IPS-11a (cell line): Measurements from ENCODE around the gene CLEC2A.
"Not testable (repeated sequence)": the region's sequence is repeated elsewhere in the genome, so short reads cannot be mapped to it uniquely, and the experiment has no call there.

Experiments
- H3K4me3 ChIP-seq: one replicate; pipeline ENCODE4 v1.5.1; 2013; ENCODE audit warnings: low read depth, low read length, control low read depth

CLEC2A gene

GRCh38 chr12:9883175-9883574, 49.0 kb downstream of the CLEC2A start:
- H3K4me3 ChIP-seq, result no peak overlapping the region

DNA sequence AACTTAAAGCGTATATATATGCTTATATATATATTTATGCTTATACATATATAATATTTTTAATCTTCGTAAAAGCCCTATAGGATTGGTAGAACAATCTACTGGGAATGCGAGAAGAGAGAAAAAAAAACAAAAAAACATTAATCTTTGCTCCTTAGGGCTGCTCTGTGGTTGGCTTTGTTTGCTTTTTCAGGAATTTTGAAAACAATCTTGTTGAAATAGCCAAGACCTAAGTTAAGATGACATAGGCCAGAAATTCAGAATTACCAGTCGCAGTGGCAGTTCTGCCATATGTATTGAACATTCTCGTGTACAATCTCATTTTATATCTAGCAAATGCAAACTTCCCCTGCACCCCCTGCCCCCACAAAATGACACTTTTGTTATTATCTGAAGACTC, 50.2 kb downstream of the CLEC2A start:
- no peak overlapping the region for H3K4me3 ChIP-seq

GRCh38 chr12:9881246-9881645, 50.9 kb downstream of the CLEC2A start, which contains the start of gene KLRF2:
Gene KLRF2, plus strand, starts transcription at chr12:9881489. Its CDS starts 107 bp downstream, at chr12:9881596.
- no peak within 1 kb of the TSS for H3K4me3 ChIP-seq

DNA sequence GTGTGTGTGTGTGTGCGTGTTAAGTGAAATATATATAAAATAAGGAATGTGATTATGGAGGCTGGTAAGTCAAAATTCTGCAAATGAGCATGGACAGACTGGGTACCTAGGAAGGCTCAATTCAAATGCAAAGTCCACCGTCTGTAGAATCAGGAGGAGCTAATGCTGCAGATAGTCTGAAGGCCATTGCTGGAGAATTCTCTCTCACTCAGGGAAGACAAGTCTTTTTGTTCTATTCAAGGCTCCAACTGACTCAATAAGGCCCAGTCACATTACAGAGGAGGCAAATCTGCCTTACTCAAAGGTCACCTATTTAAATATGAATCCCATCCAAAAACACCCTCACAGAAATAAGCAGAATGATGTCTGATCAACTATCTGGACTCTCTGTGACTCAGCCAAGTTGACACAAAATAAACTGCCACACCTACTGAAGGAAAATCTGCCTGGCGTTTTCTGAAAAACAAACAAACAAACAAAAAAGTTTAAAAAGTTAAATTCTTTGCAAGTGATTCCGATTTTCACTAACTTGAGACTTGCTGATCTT, 51.6 kb downstream of the CLEC2A start:
- H3K4me3 ChIP-seq, result no peak overlapping the region

DNA sequence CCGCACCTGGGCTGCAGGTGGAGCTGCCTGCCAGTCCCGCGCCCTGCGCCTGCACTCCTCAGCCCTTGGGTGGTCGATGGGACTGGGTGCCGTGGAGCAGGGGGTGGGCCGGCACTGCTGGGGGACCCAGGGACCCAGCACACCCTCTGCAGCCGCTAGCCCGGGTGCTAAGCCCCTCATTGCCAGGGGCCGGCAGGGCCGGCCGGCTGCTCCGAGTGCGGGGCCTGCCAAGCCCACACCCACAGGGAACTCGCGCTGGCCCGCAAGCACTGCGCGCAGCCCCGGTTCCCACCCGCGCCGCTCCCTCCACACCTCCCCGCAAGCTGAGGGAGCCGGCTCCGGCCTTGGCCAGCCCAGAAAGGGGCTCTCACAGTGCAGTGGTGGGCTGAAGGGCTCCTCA, 56.0 kb downstream of the CLEC2A start:
- not testable (repeated sequence) for H3K4me3 ChIP-seq

- no peak overlapping the region for H3K4me3 ChIP-seq
Observed at GRCh38 chr12:9872742-9873141, 59.4 kb downstream of the CLEC2A start.

DNA sequence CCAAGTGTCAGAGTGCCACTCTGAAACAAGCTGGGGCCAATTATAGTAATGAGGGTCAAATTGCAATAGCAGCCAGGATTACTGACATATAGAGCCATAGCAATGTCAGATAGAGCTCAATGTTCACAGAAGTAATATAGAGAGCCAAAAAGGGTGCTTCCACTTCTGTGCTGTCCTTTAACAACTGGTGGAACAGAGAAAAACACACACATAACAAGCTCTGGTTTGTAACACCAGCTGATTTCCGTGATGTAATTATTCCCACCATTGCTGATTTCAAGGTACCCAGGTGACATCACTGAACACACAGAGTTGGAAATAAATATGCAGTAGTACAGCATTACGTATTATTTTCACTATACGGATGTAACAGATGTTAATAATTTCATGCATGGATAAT, 60.0 kb downstream of the CLEC2A start:
- no peak overlapping the region for H3K4me3 ChIP-seq

GRCh38 chr12:9870286-9870866, 61.8 kb downstream of the CLEC2A start:
- H3K4me3 ChIP-seq, result no peak overlapping the region

DNA sequence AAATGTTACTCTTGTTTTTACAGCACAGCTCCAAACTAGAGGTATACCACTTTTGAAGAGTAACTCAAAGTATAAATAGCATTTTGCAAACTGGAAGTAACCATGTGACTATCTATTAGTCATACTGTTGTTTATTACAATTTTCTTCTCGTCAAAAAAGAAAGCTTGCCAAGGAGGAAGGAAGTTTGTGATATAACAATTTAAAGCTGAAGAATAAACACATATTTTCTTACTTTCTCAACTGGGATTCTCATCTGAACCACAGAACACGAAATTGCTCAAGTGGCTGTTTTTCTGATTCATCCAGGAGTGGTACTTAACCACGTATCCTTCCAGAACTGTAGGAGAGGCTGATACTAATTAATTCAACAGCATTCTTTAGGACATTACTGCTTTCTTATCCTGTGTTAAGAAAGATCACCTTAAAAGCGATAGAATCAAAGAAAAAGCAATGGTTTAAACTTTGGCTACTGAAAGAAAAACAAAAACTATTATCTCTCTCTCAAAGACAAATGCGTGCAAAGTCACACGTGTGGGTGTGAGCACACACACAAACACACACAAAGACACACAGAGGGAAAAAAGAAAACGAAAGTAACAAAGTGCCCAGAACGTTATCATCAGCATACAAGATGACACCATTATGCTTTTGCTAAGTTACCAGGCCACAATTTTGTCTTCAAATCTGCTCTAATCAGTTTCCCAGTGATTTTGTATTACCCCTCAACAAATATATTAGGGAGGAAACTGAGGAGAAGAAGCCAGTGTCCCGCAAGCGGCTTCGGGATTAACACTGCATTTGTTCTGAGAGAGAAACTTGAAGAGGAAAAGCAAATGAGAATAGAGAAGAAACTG, 62.6 kb downstream of the CLEC2A start, which contains the start of gene CLEC2B:
CLEC2B (minus strand) TSS at position 48 of the 855 bp plus-strand sequence.
- H3K4me3 ChIP-seq, result no peak within 1 kb of the TSS

DNA sequence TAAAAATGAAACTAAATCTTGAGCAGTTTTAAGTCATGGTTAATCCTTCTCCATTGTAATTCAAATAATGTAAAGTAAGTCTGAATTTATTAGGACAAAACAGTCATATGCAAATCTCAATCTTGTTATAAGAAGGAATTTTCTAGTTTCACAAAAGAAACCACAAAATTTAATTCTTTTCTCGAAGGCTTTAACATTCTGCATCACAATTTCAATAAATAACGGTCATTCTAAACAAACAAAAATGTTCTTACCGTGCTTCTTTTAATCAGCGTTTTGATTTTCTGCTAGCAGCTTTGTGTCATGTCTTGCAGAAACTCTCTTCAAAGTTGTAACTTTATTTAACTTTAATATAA, 63.2 kb downstream of the CLEC2A start:
- H3K4me3 ChIP-seq, result no peak overlapping the region

GRCh38 chr12:9868311-9868801, 63.8 kb downstream of the CLEC2A start:
- H3K4me3 ChIP-seq, result no peak overlapping the region

DNA sequence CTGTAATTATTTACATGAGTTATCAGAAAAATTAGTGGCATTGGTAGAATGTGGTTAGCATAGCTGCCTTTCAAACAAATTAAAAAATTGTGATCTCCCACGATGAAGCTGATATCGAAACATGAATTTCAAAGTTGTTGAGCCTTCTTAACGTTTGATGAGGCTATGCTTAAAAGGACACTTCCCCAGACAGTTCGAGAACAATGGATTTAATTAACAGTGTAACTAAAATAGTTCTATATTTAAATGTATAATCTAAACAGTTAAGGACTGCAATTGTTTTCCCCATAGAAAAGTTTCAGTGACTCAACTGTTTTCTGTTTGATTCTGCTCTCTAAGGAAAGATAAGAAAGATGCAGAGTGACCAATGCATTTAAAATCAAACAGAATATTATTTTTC, 64.6 kb downstream of the CLEC2A start:
- no peak overlapping the region for H3K4me3 ChIP-seq

DNA sequence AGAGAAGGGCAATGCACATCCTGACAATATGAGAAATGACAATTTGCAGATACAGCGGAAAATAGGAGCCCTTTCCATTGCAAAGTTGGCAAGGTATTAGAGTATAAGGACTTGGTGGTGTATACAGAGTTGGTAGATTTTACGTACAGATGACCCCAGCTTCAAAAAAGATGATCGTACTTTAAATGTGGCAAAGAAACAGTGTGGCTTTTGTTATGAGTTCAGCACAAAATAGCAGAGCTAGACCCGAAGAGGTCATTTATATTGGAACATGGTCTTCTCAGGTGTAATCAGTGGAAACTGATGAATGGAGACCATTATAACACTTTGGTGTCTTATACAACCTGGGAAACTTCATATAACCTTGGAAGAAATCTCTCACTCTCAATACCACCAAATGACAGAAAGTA, 65.3 kb downstream of the CLEC2A start:
- no peak overlapping the region for H3K4me3 ChIP-seq

DNA sequence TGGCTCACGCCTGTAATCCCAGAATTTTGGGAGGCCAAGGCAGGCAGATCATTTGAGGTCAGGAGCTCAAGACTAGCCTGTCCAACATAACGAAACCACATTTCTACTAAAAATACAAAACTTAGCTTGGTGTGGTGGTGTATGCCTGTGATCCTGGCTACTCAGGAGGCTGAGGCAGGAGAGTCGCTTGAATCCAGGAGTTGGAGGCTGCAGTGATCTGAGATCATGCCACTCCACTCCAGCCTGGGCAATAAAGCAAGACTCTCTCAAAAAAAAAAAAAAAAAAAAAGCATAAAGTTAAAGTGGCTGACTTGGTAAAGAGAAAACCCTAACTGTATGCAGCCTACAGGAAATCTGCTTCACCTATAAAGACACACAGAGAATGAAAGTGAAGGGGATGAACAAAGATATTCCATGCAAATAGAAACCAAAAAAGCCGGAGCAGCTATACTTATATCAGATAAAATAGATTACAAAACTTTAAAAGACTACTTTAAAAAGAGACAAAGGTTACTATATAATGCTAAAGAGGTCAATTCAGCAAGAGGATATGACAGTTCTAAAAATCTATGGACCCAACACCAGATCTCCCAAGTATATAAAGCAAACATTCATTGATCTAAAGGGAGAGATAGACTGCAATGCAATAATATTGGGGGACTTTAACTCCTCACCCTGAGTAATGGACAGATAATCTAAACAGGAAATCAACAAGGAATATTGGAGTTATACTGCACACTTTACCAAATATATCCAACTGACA, 67.1 kb downstream of the CLEC2A start:
- H3K4me3 ChIP-seq, result no peak overlapping the region
